ENCODE results near the gene SELENON.
A peak's percentile ranks its signal among the peaks of the same experiment; 100 is the strongest.

SELENON gene, protein sequence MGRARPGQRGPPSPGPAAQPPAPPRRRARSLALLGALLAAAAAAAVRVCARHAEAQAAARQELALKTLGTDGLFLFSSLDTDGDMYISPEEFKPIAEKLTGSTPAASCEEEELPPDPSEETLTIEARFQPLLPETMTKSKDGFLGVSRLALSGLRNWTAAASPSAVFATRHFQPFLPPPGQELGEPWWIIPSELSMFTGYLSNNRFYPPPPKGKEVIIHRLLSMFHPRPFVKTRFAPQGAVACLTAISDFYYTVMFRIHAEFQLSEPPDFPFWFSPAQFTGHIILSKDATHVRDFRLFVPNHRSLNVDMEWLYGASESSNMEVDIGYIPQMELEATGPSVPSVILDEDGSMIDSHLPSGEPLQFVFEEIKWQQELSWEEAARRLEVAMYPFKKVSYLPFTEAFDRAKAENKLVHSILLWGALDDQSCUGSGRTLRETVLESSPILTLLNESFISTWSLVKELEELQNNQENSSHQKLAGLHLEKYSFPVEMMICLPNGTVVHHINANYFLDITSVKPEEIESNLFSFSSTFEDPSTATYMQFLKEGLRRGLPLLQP

GRCh38 chr1:25799935-25800702, at the start of gene SELENON:
Gene SELENON (plus strand): TSS chr1:25800193. CDS start chr1:25800231, 38 bp downstream.
- DNase-seq (ENCODE audit: low spot score), result peak; percentile 86

DNA sequence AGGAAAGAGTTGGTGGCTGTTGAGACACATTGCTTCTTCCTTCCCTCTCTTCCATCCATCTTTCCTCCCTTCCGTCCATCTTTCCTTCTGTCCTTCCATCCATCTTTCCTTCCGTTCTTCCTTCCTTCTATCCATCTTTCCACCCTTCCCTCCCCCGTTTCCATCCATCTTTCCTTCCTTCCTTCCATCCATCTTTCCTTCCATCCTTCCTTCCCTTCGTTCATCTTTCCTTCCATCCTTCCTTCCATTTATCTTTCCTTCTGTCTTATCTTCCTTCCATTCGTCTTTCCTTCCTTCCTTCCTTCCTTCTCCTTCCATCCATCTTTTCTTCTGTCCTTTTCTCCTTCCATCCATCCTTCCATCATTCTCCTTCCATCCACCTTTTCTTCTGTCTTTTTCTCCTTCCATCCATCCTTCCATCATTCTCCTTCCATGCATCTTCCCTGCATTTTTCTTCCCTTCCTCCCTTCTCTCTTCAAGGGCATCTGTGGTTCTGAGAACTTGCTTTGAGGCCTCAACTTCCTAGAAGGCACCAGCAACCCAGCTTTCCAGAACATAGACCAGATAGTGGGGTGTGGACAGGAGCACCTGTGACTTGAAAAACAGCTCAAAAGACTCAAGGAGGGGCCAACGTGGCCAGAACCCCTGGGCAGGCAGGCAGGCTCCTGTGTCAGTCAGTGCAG, 48.9 kb upstream of the SELENON start:
- no peak for DNase-seq (ENCODE audit: low spot score)

- no peak for DNase-seq (ENCODE audit: low spot score)
Observed at GRCh38 chr1:25754470-25755181, 45.4 kb upstream of the SELENON start.

- no peak for DNase-seq (ENCODE audit: low spot score)
Observed at GRCh38 chr1:25755475-25756125, 44.4 kb upstream of the SELENON start.

GRCh38 chr1:25756215-25756614, 43.8 kb upstream of the SELENON start:
- DNase-seq (ENCODE audit: low spot score), result no peak

- no peak for DNase-seq (ENCODE audit: low spot score)
Observed at GRCh38 chr1:25757151-25757845, 42.7 kb upstream of the SELENON start.

GRCh38 chr1:25757846-25758185, 42.2 kb upstream of the SELENON start:
- DNase-seq (ENCODE audit: low spot score), result no peak

DNA sequence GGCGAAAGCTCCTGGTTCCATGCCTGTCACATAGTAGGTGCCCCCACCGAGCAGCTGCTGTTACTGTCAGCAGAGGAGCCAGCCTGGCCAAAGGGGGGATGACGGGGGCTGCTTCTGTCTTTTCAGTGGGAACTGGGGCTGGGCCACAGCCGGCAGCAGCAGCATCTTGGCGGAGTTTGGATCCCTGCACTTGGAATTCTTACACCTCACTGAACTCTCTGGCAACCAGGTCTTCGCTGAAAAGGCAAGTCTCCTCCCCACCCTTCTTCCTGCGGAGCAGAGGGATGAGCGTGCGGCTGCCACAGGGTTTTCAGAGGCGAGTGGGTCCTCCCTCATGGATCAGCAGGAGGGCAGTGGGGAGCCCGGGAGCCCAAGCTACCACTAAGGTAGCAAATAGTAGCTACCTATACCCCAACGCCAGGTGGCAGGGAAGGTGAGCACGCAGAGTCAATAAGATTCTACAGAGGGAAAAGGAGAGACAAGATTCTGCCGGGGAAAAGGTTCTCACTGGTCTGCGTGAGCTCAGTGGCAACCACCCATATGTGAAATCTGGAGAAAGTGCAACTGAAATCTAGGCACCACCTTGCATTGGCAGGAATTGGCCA, 41.4 kb upstream of the SELENON start:
- no peak for DNase-seq (ENCODE audit: low spot score)

GRCh38 chr1:25760122-25760719, 39.8 kb upstream of the SELENON start:
- no peak for DNase-seq (ENCODE audit: low spot score)

- no peak for DNase-seq (ENCODE audit: low spot score)
Observed at GRCh38 chr1:25760871-25761270, 39.1 kb upstream of the SELENON start.

GRCh38 chr1:25763493-25763892, 36.5 kb upstream of the SELENON start:
- no peak for DNase-seq (ENCODE audit: low spot score)

DNA sequence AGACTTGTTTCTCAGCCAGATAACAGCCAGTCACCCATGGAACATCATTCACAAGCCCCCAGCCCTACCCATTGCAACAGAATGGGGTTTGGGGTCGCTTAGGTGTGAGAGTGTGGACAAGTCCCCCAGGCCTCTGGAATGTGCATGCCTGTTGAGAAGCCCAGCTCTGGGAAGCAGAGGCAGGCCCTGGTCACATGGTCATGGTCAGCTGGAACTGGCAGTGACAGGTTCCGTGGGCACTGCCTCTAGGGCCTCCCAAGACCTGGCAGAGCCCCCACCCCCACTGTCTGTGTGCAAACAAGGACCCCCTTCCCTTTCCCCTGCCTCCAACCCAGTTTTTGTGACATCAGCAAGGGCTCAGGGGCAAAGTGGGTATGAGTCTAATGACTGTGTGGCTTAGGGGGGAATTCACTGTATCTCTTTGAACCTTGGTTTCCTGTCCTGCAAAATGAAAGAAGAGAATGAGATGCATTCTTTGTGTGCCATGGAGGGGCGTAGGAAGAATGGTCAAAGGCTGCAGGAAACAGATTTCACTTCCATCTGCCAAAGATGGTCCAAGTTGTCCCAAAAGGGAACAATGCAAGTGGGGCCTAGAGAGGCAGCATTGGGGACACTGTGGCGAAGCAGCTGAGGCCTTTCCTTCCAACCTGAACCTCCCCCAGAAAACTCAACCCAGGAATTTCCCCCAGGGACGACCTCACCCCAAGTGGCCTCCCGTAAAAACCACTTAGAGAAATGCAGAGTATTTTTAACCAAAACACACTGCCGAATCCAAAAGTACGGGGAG, 34.7 kb upstream of the SELENON start:
- no peak for DNase-seq (ENCODE audit: low spot score)

- DNase-seq (ENCODE audit: low spot score), result no peak
Observed at GRCh38 chr1:25765923-25766589, 33.9 kb upstream of the SELENON start.

DNA sequence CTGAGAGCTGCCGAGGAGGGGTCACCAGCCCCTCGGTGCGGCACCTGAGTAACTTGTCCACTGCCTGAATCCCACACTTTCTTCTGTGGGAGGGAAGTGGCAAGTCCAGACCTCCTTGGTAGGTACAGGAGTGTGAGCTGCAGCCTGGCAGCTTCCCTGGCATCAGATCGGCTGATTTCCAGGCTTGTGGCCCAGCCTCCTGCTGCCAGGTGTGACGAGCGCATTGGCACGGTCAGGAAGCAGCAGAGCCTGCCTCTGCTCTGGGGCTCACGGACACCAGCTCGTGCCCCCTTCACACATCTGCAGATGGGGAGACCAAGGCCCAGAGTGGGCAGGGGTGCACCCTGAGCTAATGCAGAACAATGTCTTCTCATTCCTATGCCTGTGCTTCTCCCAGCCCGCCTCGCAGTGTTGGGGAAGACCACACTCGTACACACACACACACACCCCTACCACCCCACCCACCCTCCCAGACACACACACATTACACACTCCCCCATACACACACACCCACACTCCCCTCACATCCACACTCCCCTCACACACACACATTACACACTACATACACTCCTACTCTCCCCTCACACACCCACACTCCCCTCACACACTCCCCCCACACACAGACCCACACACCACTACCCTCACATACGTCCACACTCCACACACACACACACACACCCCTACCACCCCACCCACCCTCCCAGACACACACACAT, 33.1 kb upstream of the SELENON start:
- no peak for DNase-seq (ENCODE audit: low spot score)

GRCh38 chr1:25767437-25767770, 32.6 kb upstream of the SELENON start:
- DNase-seq (ENCODE audit: low spot score), result no peak

GRCh38 chr1:25768999-25769398, 31.0 kb upstream of the SELENON start:
- no peak for DNase-seq (ENCODE audit: low spot score)

DNA sequence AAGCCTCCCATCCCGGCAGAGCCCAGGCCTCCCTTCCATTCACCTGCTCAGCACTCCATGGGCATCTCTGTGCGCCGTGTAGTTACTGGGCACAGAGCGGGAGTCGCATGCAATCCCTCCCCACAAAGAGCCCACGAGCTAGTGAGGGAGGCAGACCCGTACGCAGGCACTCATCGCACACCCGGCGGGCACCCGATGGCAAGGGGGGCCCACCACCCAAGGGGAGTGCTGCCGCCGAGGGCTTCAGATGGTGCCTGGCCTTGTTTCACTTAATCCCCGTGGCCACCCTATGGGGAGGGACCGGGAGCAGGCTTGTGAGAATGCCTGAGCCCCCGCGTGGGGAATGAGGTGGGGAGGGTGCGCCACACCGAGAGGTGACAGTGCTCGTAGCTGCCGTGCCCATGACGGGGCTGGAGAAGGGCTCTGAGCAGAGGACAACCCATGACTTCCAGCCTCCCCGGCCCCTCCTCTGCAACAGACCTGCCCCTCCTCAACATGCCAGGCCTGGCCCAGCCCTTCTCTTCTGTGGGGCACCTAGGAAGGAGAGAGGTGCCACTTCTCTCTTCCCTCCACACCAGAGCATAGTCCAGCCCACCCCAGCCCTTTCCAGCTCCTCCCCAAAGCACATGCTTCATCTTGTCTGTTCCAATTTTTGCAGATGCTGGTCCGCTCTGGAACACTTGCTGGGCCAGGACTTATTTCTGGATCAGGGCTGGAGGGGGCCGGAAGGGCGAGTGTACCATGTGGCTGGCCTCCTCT, 30.2 kb upstream of the SELENON start:
- DNase-seq (ENCODE audit: low spot score), result no peak

Data from D341Med (cell line).